IPS DF 19.7 (cell line): Measurements from ENCODE around the gene NDUFV1.
A peak's percentile ranks its signal among the peaks of the same experiment; 100 is the strongest.
"Not testable (repeated sequence)": the region's sequence is repeated elsewhere in the genome, so short reads cannot be mapped to it uniquely, and the experiment has no call there.

Source experiments
- DNase-seq: peaks from one replicate; pipeline ENCODE4 v3.0.0-alpha.2; 2013; ENCODE audit warnings: low read depth, low spot score

NDUFV1 gene

DNA sequence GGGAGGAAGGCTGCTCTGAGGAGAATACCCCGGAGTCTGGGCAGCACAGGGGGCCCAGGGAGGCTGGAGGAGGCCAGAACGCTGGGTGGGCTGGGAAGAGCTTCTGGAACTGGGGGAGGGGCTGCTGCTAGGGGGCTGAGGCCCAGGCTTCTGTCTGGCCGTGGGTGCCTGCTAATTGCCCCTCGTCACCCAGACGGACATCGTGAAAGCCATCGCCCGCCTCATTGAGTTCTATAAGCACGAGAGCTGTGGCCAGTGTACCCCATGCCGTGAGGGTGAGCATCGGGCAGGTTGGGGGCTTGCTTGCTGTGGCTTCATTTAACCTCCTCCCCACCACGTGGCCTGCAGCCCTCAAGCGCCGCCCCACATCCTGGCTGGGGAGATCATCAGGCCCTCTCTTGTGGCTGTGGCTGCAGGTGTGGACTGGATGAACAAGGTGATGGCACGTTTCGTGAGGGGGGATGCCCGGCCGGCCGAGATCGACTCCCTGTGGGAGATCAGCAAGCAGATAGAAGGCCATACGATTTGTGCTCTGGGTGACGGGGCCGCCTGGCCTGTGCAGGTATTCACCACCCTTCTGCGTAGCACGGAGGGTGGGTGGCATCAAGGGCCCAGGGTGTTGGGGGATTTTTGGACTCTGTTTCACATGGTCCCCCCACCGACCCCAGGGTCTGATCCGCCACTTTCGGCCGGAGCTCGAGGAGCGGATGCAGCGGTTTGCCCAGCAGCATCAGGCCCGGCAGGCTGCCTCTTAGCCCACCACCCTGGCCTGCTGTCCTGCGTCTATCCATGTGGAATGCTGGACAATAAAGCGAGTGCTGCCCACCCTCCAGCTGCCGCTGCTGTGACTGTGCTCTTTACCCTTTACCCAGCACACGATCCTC is 5.2 kb downstream of the NDUFV1 start:
- DNase-seq = no peak

DNA sequence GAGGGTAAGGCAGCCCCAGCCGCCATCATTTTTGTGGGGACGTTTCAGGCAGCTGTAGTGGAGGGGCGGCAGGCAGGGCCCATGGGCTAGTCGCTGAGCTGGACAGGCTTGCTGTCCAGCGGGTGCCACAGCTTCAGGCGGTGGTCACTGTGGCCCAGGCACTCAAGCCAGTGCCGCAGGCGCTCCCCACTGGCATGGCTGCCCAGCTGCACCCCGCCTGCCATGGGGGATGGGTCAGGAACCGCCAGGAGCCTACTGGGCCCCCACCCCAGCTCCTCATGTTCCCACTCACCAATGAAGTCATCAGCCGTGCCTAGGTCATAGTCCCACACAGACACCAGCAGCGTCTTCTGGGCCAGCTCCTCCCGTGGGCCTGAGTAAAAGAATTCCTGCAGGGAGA is 6.0 kb downstream of the NDUFV1 start:
- DNase-seq = no peak

DNA sequence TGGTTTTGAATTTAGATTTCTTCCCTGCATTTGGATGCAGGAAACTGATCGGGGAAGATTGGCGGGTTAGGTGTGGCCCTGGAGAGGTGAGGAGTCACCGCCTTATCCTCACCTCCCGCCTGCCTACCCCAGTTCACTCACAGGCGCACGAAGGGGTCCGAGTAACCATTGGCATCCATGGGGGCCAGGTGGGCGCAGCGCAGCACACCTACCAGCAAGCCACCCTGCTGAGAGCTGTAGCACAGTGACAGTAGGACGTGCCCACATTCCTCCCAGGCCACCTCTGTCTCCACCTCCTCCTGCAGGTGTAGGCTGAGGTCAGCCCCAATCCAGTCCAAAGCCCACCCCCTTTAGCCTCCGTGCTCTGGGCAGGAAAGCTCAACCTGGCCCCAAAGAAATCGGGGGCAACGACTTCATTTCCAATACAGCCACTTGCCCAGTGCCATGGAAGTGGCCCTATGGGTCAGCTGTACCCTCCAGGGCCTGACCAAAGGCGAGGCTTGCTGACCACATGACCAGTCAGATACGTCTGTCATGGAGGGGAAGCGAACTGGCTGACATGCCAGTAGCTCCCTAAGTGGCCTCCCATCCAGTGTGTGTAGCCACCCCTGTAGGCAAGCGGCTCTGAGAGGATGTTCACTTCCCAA is 6.7 kb downstream of the NDUFV1 start:
- no peak for DNase-seq

DNA sequence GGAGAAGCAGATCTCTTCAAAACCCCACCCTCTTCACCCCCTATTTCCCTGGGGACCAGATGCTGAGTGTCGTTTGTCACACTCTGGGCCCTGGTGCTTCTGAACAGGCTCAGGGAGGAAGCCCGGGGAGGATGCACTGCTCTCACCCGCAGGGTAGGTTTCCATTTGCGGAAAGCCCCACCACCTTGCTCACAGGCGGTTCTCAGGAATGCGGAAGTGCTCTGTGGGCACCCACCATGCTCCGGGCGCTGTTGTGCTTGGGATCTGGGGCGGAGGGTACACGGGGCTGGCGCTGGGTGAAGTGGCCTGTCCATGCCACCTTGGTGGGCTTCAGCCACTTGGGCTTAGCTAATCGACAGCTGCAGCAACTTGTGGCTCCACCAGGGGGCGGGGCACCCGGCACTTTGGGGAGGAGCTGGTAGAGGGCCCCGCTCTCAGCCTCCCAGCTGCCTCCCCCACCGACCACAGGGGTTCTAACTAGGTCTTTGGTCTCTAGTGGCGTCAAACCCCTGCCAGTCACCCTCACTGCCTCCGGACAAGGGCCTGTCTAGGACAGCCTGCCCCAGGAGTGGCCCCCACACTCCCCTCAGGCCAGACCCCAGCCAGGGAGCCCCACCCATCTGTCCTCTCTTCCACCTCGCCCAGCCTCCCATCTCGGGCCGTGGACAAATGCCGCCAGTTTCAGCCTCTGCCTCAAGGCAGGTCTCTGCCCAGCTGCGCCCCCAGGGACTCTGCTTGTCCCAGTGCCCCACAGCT is 7.4 kb downstream of the NDUFV1 start:
- peak; percentile 20 for DNase-seq

DNA sequence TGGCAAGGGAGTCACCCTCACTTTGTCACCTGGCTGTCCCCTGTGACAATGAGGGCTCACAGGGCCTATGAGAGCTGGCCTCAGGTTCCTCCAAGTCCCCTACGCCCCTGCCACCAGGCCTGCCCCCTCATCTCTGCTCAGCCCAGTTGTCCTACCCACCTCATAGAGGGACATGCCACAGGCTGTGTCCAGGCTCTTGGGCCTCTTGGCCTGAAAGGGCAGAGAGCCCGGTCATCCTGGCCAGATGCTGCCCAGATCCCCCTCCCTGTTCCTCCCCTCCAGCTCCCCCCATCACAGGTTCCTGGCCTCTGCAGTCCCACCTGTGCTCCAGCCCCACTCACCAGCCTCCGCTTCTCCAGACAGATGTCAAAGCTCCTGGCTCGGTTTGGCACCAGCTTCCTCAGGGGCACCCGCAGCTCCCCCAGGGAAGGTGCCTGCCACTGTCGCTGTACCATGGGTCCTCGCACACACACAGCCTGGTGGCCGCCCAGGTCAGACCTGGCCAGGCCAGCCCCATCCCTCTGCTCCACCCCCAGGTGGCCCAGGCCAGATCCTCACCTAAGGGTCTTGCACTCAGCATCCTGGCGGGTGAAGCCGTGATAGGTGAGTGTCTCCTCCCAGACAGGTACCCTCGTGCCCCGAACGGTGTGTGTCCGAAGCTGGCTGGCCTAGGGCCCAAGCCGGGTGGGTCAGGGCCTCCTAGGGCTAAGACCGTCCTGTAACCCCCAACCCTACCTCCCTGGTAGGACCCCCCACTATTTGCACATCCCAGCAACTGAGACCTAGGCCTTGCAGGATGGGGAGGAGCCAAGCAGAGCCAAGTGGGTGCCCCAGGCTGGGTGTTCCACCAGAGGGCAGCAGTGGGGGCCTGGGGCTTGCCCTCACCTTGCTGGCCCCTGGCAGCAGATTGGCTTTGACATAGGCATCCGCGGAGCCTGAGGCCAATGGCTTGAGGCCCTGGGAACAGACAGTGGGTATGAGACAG is 8.3 kb downstream of the NDUFV1 start:
- DNase-seq = peak; percentile 35

DNA sequence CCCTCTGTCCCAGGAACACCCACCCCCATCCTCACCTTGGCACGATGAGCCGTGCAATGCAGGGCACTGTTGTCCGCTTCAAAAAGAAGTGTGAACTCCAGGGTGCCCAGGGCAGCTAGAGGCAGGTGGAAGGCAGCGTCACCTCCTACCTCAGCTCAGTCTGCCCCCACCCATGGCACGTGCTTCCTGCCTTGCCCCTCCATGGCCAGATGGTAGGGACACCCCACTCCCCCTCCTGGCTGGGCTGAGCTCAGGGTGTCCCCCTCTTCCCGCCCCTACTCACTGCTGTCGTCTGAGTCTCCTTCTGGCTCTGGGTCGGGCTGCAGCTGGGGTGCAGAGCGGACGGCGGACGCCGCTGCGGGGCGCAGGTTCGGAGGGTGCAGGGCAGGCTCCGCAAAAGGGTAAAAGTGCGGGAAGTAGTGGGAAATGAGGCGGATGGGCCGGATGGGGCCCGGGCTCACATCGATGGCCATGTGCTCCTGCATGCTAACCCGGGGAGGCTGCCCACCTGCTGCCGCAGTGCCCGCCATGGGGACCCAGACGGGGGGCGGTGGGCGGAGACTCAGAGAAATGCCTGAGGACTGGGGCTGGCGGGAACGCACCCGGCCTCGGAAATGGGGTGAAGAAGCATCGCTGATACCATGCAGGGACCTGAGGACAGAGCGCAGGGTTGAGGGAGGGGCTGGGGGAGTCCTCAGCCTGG is 9.1 kb downstream of the NDUFV1 start:
- no peak for DNase-seq

DNA sequence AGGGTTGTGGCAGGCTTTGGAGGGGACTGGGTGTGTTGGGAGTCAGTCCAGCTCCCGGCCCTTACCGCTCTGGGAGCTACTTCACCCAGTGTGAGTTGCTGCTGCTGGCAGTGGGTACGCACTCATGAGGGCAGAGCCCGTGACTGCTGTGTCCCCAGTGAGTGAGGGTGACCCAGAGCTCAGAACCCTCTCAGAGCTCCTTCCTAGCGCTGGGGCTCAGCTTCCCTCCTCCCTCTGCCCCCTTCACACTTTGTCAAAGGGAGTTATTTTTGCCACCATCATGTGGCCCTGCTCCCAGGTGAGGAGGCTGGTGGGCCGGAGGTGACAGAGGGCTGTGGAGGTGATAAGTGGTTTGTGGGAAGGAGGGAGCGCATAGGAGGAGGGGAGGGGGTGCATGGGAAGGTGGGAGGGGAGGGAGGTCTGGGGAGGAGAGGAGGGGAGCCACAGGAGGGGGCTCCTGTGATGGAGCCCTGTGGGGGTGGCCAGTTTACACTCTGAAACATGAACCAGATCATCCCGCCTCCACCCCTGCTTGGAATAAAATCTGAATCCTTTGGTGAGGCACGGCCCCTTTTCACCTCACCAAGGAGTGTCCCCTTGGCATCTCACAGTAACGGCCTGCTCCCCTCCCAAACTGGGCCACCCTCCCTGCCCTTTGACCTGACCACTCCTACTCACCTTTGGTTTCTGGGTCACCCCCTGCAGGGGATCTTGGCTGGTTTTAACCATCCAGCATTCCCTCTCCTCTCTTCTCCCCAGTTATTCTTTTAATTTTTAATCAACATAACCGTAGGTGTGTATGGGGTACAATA is 9.9 kb downstream of the NDUFV1 start:
- DNase-seq = no peak

DNA sequence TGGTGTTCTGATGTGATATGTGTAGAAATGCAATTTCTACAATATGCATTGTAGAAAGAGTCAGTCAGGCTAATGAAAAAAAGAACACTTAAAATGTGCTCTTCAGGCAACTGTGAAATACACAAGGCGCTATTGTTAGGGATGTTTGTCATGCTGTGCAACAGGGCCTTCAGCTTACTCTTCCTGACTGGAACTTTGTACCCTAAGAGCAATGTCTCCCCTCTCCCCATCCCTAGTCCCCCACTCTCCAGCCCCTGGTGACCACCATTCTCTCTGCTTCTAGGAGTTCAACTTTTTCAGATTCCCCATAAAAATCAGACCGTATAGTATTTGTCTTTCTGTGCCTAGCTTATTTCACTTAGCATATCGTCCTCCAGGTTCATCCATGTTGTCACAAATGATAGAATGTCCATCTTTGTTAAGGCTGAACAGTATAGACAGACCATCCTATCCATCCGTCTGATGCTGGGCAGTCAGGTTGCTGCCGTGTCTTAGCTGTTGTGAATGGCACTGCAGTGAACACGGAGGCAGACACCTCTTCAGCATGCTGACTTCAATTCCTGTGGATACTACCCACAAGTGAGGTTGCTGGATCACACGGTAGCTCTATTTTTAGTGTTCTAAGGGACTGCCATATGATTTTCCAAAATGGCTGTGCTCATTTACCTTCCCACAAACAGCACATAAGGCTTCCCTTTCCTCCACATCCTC is 10.7 kb downstream of the NDUFV1 start:
- DNase-seq = no peak

DNA sequence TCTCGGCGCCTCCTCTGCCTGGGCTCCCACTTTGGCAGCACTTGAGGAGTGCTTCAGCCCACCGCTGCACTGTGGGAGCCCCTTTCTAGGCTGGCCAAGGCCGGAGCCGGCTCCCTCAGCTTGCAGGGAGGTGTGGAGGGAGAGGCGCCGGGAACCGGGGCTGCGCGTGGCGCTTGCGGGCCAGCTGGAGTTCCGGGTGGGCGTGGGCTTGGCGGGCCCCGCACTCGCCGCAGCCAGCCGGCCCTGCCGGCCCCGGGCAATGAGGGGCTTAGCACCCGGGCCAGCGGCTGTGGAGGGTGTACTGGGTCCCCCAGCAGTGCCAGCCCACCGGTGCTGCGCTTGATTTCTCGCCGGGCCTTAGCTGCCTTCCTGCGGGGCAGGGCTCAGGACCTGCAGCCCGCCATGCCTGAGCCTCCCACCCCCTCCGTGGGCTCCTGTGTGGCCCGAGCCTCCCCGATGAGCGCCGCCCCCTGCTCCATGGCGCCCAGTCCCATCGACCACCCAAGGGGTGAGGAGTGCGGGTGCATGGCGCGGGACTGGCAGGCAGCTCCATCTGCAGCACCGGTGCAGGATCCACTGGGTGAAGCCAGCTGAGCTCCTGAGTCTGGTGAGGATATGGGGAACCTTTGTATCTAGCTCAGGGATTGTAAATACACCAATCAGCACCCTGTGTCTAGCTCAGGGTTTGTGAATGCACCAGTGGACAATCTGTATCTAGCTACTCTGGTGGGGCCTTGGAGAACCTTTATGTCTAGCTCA is 12.3 kb downstream of the NDUFV1 start:
- DNase-seq = not testable (repeated sequence)

DNA sequence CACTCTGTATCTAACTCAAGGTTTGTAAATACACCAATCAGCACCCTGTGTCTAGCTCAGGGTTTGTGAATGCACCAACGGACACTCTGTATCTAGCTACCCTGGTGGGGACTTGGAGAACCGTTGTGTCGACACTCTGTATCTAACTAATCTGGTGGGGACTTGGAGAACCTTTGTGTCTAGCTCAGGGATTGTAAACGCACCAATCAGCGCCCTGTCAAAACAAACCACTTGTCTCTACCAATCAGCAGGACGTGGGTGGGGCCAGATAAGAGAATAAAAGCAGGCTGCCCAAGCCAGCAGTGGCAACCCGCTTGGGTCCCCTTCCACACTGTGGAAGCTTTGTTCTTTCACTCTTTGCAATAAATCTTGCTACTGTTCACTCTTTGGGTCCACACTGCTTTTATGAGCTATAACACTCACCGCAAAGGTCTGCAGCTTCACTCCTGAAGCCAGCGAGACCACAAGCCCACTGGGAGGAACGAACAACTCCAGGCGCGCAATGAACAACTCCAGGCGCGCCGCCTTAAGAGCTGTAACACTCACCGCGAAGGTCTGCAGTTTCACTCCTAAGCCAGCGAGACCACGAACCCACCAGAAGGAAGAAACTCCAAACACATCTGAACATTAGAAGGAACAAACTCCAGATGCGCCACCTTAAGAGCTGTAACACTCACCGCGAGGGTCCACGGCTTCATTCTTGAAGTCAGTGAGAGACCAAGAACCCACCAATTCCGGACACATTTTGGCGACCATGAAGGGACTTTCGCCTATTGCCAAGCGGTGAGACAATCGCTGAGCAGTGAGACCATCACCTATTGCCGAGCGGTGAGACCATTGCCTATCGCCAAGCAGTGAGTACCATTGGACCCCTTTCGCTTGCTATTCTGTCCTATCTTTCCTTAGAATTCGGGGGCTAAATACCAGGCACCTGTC is 13.2 kb downstream of the NDUFV1 start:
- DNase-seq = peak; percentile 80

DNA sequence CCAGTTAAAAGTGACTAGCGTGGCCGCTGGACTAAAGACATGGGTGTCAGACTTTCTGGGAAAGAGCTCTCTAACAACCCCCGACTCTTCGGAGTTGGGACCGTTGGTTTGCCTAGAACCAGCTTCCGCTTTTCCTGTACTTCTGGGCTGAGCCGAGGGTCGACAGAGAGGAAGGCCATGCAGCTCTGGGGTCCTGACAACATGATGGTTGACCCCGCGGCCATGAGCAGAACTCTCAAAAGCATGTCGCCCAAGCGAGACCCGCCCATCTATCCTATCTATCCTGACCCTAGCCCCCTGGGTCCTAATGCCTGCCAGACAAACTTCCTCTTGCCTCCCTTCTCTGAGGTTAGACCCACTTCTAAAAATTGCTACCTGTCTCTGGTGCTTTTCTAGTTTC is 13.9 kb downstream of the NDUFV1 start:
- peak; percentile 23 for DNase-seq

DNA sequence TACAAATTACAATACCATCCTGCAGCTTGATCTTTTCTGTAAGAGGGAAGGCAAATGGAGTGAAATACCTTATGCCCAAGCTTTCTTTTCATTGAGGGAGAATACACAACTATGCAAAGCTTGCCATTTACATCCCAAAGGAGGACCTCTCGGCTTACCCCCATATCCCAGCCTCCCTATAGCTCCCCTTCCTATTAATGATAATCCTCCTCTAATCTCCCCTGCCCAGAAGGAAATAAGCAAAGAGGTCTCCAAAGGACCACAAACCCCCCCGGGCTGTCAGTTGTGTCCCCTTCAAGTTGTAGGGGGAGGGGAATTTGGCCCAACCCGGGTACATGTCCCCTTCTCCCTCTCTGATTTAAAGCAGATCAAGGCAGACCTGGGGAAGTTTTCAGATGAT is 15.2 kb downstream of the NDUFV1 start:
- peak; percentile 12 for DNase-seq

DNA sequence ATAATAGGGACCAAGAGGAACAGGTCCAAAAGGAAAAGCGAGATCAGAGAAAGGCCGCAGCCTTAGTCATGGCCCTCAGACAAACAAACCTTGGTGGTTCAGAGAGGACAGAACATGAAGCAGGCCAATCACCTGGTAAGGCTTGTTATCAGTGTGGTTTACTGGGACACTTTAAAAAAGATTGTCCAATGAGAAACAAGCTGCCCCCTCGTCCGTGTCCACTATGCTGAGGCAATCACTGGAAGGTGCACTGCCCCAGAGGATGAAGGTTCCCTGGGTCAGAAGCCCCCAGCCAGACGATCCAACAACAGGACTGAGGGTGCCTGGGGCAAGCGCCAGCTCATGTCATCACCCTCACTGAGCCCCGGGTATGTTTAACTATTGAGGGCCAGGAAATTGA is 16.2 kb downstream of the NDUFV1 start:
- DNase-seq = not testable (repeated sequence)

DNA sequence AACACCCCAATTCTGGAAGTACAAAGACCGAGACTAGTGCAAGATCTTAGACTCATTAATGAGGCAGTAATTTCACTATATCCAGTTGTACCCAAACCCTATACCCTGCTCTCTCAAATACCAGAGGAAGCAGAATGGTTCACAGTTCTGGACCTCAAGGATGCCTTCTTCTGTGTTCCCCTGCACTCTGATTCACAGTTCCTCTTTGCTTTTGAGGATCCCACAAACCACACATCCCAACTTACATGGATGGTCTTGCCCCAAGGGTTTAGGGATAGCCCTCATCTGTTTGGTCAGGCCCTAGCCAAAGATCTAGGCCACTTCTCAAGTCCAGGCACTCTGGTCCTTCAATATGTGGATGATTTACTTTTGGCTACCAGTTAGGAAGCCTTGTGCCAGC is 17.1 kb downstream of the NDUFV1 start:
- DNase-seq = not testable (repeated sequence)

DNA sequence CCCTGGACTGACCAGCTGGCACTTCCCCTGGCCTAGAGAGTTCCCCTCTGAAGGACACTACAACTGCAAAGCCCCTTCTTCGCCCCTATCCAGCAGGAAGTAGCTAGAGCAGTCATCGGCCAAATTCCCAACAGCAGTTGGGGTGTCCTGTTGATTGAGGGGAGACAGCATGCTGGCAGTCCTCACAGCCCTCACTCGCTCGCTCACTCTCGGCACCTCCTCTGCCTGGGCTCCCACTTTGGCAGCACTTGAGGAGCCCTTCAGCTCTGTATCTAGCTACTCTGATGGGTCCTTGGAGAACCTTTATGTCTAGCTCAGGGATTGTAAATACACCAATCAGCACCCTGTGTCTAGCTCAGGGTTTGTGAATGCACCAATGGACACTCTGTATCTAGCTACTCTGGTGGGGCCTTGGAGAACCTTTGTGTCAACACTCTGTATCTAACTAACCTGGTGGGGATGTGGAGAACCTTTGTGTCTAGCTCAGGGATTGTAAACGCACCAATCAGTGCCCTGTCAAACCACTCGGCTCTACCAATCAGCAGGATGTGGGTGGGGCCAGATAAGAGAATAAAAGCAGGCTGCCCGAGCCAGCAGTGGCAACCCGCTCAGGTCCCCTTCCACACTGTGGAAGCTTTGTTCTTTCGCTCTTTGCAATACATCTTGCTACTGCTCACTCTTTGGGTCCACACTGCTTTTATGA is 19.5 kb downstream of the NDUFV1 start:
- not testable (repeated sequence) for DNase-seq

DNA sequence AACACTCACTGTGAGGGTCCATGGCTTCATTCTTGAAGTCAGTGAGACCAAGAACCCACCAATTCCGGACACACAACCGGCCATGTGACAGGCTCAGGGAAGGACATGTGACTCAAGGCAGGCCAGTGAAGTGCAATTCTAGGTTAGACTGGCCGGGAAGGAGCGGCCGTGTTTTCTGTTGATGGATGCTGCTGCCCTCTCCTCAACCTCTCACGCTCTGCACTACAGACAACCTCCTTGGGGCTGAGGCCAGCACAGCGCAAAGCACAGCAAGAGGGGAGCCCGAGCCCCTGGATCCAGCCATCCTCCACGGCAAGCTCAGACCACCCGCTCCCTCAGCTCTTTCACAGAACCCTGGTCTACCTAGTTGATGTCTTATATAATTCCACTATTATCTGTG is 20.2 kb downstream of the NDUFV1 start:
- no peak for DNase-seq

DNA sequence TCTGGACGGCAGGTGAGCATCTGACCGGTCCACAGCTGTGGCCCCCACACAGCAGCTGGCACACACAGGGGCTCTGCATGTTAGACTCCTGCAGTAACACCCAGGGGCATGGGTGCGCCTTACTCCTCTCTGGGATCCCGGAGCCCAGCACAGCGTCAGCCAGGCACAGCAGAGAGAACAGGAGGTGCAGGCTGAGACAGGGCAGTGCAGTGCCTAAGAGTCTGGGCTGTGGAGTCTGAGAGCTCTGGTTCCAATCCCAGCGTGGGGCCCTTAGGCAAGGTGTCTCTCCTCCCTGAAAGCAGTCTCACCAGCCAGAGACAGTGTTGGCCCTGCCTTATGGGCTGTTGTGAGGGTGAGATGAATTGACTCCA is 20.7 kb downstream of the NDUFV1 start:
- DNase-seq = no peak
